GM12878 (cell line): ENCODE measurements around the gene FLVCR1. TPM values are rescaled to one million over a fixed set of nuclear protein-coding genes. Genes with fewer than 3 reads are reported as not detected.

ENCODE experiments used
- ATAC-seq: fragments of 200-7000 bp; cut with Tn5 transposase; 3 replicates; pipeline ENCODE4 v1.9.1; 2020; ENCODE audit warnings: mild to moderate bottlenecking, moderate library complexity
- BruUV-seq: library from RNA; stranded (reverse); fragments of 400-500 nt; replicated peaks from 2 replicates; lab custom pipeline; 2021; lab: Mats Ljungman, UMichigan
- CTCF ChIA-PET: fragments of 300-600 bp; sonication (Branson Sonifier 250); formaldehyde crosslinking; extraction: SDS; loops from one replicate; lab custom pipeline; 2021; ENCODE audit warnings: inconsistent platforms; lab: Yijun Ruan, JAX
- POLR2A ChIA-PET: fragments of 350-600 bp; formaldehyde crosslinking; extraction: SDS; loops from one replicate; lab custom pipeline; 2021; ENCODE audit warnings: inconsistent platforms; lab: Charles Lee
- RAD21 ChIA-PET: fragments of 300-600 bp; sonication (Branson Sonifier 250); formaldehyde crosslinking; loops from one replicate; lab custom pipeline; 2023; ENCODE audit warnings: antibody characterized with exemption; ENCODE audit not compliant: unreplicated experiment; lab: Charles Lee
- SMC1A ChIA-PET: fragments of 300-600 bp; sonication (Branson Sonifier 250); formaldehyde crosslinking; loops from one replicate; lab custom pipeline; 2023; ENCODE audit not compliant: unreplicated experiment, uncharacterized antibody; lab: Charles Lee
- DNase-seq: peaks from one replicate; pipeline ENCODE4 v3.0.0-alpha.2; 2011; ENCODE audit warnings: low read depth, low spot score
- FAIRE-seq: peaks from 3 replicates; lab custom pipeline; 2011; peaks lifted over from hg19 to GRCh38; lab: Jason Lieb, UNC
- H2AFZ ChIP-seq: 2 replicates; pipeline ENCODE4 v1.6.0; 2011; ENCODE audit warnings: low read depth, low read length, control low read depth; ENCODE audit not compliant: control insufficient read depth
- H3K27ac ChIP-seq: 2 replicates; pipeline ENCODE4 v1.5.1; 2011; ENCODE audit warnings: control low read depth; ENCODE audit not compliant: control insufficient read depth, insufficient read depth
- H3K27me3 ChIP-seq, 2 experiments: replicated peaks in 1 of 2; 2 replicates each; pipeline versions ENCODE4 v1.6.0 to v1.6.1; 2011; ENCODE audit warnings: low read length in 1 of 2; ENCODE audit not compliant: control insufficient read depth in 2 of 2, insufficient read depth in 2 of 2
- H3K36me3 ChIP-seq, 2 experiments: 2 replicates each; pipeline ENCODE4 v1.5.1; 2011; ENCODE audit warnings: low read length in 1 of 2; ENCODE audit not compliant: control insufficient read depth in 2 of 2, insufficient read depth in 2 of 2
- H3K4me1 ChIP-seq: 2 replicates; pipeline ENCODE4 v1.6.1; 2011; ENCODE audit warnings: mild to moderate bottlenecking, low read length, moderate library complexity, mixed read lengths; ENCODE audit not compliant: control insufficient read depth, insufficient read depth
- H3K4me2 ChIP-seq: 2 replicates; pipeline ENCODE4 v1.6.0; 2011; ENCODE audit warnings: control low read depth; ENCODE audit not compliant: control insufficient read depth, insufficient read depth
- H3K4me3 ChIP-seq: fragments of 200-600 bp; sonication (generic); 2 replicates; pipeline ENCODE4 v1.5.1; 2016
- H3K79me2 ChIP-seq: 2 replicates; pipeline ENCODE4 v1.6.0; 2011; ENCODE audit warnings: low read length; ENCODE audit not compliant: control insufficient read depth, insufficient read depth
- H3K9ac ChIP-seq: 2 replicates; pipeline ENCODE4 v1.8.0; 2011; ENCODE audit warnings: low read length, control low read depth, mixed read lengths; ENCODE audit not compliant: control insufficient read depth, insufficient read depth
- H3K9me3 ChIP-seq: replicated peaks from 3 replicates; pipeline ENCODE4 v1.5.1; 2011; ENCODE audit warnings: mild to moderate bottlenecking, low read length; ENCODE audit not compliant: control insufficient read depth, insufficient read depth
- H4K20me1 ChIP-seq: 2 replicates; pipeline ENCODE4 v1.6.0; 2011; ENCODE audit not compliant: control insufficient read depth, insufficient read depth
- ASH2L ChIP-seq: fragments of 300-600, 200-600 bp; sonication (generic); IDR thresholded peaks from 2 replicates; pipeline ENCODE4 v1.6.1; 2017; ENCODE audit warnings: low read depth, mild to moderate bottlenecking, borderline replicate concordance
- ATF7 ChIP-seq: fragments of 450-650 bp; IDR thresholded peaks from 2 replicates; pipeline ENCODE4 v1.6.1; 2016; ENCODE audit warnings: low read depth, mild to moderate bottlenecking
- FOS ChIP-seq: IDR thresholded peaks from 3 replicates; pipeline ENCODE4 v1.6.1; 2011; ENCODE audit warnings: borderline replicate concordance; ENCODE audit not compliant: insufficient read length; ENCODE audit errors: extremely low read depth
- GATAD2B ChIP-seq: fragments of 450-650 bp; conservative IDR thresholded peaks from 2 replicates; pipeline ENCODE4 v1.6.1; 2017; ENCODE audit warnings: low read depth, mild to moderate bottlenecking, moderate library complexity
- HDAC6 ChIP-seq: fragments of 200-600 bp; sonication (generic); IDR thresholded peaks from one replicate; pipeline ENCODE4 v1.8.0; 2017; ENCODE audit warnings: antibody characterized with exemption; ENCODE audit not compliant: unreplicated experiment
- RBBP5 ChIP-seq: fragments of 200-600 bp; sonication (generic); conservative IDR thresholded peaks from 2 replicates; pipeline ENCODE4 v1.6.1; 2016
- SRF ChIP-seq, 2 experiments: IDR thresholded peaks; 2 replicates each; pipeline ENCODE4 v1.6.1; 2011; ENCODE audit warnings: low read depth in 2 of 2, low read length in 2 of 2, mild to moderate bottlenecking in 1 of 2, moderate library complexity in 1 of 2
- TCF3 ChIP-seq: IDR thresholded peaks from 2 replicates; pipeline ENCODE4 v1.6.1; 2012; ENCODE audit warnings: low read depth, mild to moderate bottlenecking, low read length, borderline replicate concordance; ENCODE audit not compliant: insufficient read depth
- WGBS: methylation state at CpG from one replicate; pipeline ENCODE4 v1.1.6; 2016; ENCODE audit warnings: low lambda C conversion rate; ENCODE audit not compliant: insufficient replicate concordance, insufficient coverage; ENCODE audit errors: missing lambda C conversion rate; 5-methylcytosine and 5-hydroxymethylcytosine counted together
- in situ Hi-C: fragments of 300-500 bp; cut with MboI; formaldehyde crosslinking; loops from 9 replicates; pipeline ENCODE4 v1.14.3; 2018; ENCODE audit warnings: mixed read lengths
- intact Hi-C: fragments of 100-400 bp; cut with micrococcal nuclease; formaldehyde crosslinking; loops from one replicate; pipeline ENCODE4 v1.14.2; 2022; ENCODE audit not compliant: unreplicated experiment
- polyA plus RNA-seq, 11 experiments: library from polyadenylated mRNA; depleted of rRNA in 4 of 11; unstranded in 6 of 11; stranded (reverse) in 5 of 11; fragments of >200 nt; fragmentation: Nextera tagmentation in 4 of 11; fragmentation: Illumina TruSeq in 1 of 11; extraction: Ambion mirVana in 4 of 11; extraction: Trizol in 1 of 11; gene quantifications; 1 replicate in 1 of 11; 2 replicates in 10 of 11; pipeline versions ENCODE4 v1.2.1 to v1.2.3, GENCODE V29; 2011 to 2016; ENCODE audit warnings: inconsistent platforms in 2 of 11, missing spikeins in 2 of 11, low read depth in 1 of 11
- total RNA-seq, 4 experiments: library from RNA; depleted of rRNA in 3 of 4; stranded (reverse); fragments of >200 nt in 3 of 4; fragmentation: Illumina TruSeq in 1 of 4; extraction: Trizol in 1 of 4; gene quantifications; 2 replicates each; pipeline versions ENCODE4 v1.2.1 to v1.2.3, GENCODE V29; 2013 to 2021
- TF ChIP-seq, protein P1 (sequence below): fragments of 450-650 bp; IDR thresholded peaks from 2 replicates; pipeline ENCODE4 v1.6.1; 2017; ENCODE audit warnings: mild to moderate bottlenecking, moderate library complexity
- TF ChIP-seq, protein P2 (sequence below): fragments of 450-650 bp; IDR thresholded peaks from 2 replicates; pipeline ENCODE4 v1.6.1; 2017; ENCODE audit warnings: low read depth, mild to moderate bottlenecking, moderate library complexity
- TF ChIP-seq, protein P3 (sequence below): fragments of 450-650 bp; IDR thresholded peaks from 2 replicates; pipeline ENCODE4 v1.6.1; 2017; ENCODE audit warnings: borderline replicate concordance
- TF ChIP-seq, protein P4 (sequence below), 3 experiments: IDR thresholded peaks in 2 of 3; conservative IDR thresholded peaks in 1 of 3; 2 replicates each; pipeline ENCODE4 v1.5.1; 2011; ENCODE audit warnings: low read depth in 3 of 3, low read length in 3 of 3, mild to moderate bottlenecking in 3 of 3, control low read depth in 2 of 3, moderate library complexity in 2 of 3, inconsistent platforms in 1 of 3, mixed read lengths in 1 of 3; ENCODE audit not compliant: control insufficient read depth in 2 of 3, insufficient read depth in 1 of 3; ENCODE audit errors: extremely low read depth in 1 of 3
- TF ChIP-seq, protein P5 (sequence below): IDR thresholded peaks from 2 replicates; pipeline ENCODE4 v1.6.1; 2012; ENCODE audit warnings: low read depth, low read length, improper control_type of control experiment

Gene FLVCR1
- total and polyA plus RNA-seq, 10 of the 15 experiments (the other 5 are each of a cell fraction or from before 2014, with no cell fraction given) = 7.1 to 25.2 (median 17.6) TPM

DNA sequence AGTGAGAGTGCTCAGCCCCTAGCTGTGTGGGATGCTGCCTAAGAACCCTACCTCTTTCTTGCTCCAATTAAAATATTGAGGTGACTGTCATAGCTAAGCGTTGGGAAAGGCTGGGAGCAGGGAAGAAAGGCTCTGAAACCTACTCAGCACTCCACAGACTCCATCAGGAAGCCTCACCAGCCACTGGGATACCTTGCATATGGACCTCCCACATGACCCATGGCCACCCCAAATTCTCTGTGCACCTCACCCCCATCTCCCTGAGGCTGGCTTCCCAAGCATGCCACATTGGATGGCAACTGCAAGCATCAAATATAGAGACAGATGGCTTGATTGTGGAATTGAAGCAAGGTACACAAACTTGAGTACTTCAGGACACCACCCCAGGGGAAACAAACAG is 41.8 kb downstream of the FLVCR1 start:
- no peak overlapping the region for H3K4me3 ChIP-seq
- RAD21 ChIA-PET = no interaction called here
- ATAC-seq = no peak
- H3K79me2 ChIP-seq = no peaks in the 10 kb centered on the region
- POLR2A ChIA-PET = no interaction called here
- H2AFZ ChIP-seq = no peak overlapping the region
- peaks cover 7 to 19% of the 10 kb centered on the region in 2 experiments; a peak in 3 of 4 replicates for H3K36me3 ChIP-seq
- no peak overlapping the region for H3K27ac ChIP-seq
- H3K4me1 ChIP-seq = no peaks in the 10 kb centered on the region
- no peaks in the 10 kb centered on the region for H4K20me1 ChIP-seq
- intact Hi-C loops = loop anchor here (5.0 kb wide), 1 partner anchor 97 kb away; no protein-coding TSS in a partner anchor
- SMC1A ChIA-PET = interaction anchor here (0.6 to 3.7 kb wide), 6 partner anchors 9 to 114 kb away, joined by 3 to 25 read pairs (median 3); no protein-coding TSS in a partner anchor
- H3K27me3 ChIP-seq = no peaks in the 10 kb centered on the region
- FAIRE-seq = no peak
- no peak overlapping the region for H3K4me2 ChIP-seq
- H3K9ac ChIP-seq = no peak overlapping the region
- no TSS peak for BruUV-seq
- H3K9me3 ChIP-seq = peaks cover 12% of the 10 kb centered on the region
- in situ Hi-C loops = no loop called here
- CTCF ChIA-PET = interaction anchor here (1.0 to 1.3 kb wide), 2 partner anchors 71 to 150 kb away, joined by 3 read pairs; no protein-coding TSS in a partner anchor
- 90% methylated on average over 1 of the region's 1 CpG for WGBS
- no peak for DNase-seq
- no peak for TF ChIP-seq ASH2L
- TF ChIP-seq, protein P1, sequence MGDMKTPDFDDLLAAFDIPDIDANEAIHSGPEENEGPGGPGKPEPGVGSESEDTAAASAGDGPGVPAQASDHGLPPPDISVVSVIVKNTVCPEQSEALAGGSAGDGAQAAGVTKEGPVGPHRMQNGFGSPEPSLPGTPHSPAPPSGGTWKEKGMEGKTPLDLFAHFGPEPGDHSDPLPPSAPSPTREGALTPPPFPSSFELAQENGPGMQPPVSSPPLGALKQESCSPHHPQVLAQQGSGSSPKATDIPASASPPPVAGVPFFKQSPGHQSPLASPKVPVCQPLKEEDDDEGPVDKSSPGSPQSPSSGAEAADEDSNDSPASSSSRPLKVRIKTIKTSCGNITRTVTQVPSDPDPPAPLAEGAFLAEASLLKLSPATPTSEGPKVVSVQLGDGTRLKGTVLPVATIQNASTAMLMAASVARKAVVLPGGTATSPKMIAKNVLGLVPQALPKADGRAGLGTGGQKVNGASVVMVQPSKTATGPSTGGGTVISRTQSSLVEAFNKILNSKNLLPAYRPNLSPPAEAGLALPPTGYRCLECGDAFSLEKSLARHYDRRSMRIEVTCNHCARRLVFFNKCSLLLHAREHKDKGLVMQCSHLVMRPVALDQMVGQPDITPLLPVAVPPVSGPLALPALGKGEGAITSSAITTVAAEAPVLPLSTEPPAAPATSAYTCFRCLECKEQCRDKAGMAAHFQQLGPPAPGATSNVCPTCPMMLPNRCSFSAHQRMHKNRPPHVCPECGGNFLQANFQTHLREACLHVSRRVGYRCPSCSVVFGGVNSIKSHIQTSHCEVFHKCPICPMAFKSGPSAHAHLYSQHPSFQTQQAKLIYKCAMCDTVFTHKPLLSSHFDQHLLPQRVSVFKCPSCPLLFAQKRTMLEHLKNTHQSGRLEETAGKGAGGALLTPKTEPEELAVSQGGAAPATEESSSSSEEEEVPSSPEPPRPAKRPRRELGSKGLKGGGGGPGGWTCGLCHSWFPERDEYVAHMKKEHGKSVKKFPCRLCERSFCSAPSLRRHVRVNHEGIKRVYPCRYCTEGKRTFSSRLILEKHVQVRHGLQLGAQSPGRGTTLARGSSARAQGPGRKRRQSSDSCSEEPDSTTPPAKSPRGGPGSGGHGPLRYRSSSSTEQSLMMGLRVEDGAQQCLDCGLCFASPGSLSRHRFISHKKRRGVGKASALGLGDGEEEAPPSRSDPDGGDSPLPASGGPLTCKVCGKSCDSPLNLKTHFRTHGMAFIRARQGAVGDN = no peak
- TF ChIP-seq RBBP5 = no peak
- TF ChIP-seq GATAD2B = no peak
- TF ChIP-seq, protein P2, sequence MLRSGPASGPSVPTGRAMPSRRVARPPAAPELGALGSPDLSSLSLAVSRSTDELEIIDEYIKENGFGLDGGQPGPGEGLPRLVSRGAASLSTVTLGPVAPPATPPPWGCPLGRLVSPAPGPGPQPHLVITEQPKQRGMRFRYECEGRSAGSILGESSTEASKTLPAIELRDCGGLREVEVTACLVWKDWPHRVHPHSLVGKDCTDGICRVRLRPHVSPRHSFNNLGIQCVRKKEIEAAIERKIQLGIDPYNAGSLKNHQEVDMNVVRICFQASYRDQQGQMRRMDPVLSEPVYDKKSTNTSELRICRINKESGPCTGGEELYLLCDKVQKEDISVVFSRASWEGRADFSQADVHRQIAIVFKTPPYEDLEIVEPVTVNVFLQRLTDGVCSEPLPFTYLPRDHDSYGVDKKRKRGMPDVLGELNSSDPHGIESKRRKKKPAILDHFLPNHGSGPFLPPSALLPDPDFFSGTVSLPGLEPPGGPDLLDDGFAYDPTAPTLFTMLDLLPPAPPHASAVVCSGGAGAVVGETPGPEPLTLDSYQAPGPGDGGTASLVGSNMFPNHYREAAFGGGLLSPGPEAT = no peak
- no peak for TF ChIP-seq SRF (IDR thresholded peaks at IDR 0.05; ENCODE audit: low read depth in 2 of 2, low read length in 2 of 2)
- TF ChIP-seq ATF7 = no peak
- no peak for TF ChIP-seq FOS
- no peak for TF ChIP-seq HDAC6
- TF ChIP-seq, protein P3, sequence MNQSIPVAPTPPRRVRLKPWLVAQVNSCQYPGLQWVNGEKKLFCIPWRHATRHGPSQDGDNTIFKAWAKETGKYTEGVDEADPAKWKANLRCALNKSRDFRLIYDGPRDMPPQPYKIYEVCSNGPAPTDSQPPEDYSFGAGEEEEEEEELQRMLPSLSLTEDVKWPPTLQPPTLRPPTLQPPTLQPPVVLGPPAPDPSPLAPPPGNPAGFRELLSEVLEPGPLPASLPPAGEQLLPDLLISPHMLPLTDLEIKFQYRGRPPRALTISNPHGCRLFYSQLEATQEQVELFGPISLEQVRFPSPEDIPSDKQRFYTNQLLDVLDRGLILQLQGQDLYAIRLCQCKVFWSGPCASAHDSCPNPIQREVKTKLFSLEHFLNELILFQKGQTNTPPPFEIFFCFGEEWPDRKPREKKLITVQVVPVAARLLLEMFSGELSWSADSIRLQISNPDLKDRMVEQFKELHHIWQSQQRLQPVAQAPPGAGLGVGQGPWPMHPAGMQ = no peak
- TF ChIP-seq, protein P4, sequence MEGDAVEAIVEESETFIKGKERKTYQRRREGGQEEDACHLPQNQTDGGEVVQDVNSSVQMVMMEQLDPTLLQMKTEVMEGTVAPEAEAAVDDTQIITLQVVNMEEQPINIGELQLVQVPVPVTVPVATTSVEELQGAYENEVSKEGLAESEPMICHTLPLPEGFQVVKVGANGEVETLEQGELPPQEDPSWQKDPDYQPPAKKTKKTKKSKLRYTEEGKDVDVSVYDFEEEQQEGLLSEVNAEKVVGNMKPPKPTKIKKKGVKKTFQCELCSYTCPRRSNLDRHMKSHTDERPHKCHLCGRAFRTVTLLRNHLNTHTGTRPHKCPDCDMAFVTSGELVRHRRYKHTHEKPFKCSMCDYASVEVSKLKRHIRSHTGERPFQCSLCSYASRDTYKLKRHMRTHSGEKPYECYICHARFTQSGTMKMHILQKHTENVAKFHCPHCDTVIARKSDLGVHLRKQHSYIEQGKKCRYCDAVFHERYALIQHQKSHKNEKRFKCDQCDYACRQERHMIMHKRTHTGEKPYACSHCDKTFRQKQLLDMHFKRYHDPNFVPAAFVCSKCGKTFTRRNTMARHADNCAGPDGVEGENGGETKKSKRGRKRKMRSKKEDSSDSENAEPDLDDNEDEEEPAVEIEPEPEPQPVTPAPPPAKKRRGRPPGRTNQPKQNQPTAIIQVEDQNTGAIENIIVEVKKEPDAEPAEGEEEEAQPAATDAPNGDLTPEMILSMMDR (IDR thresholded peaks at IDR 0.05 in 2 of 3, conservative IDR thresholded peaks at IDR 0.05 in 1 of 3; ENCODE audit: control insufficient read depth in 2 of 3, extremely low read depth in 1 of 3, insufficient read depth in 1 of 3, low read depth in 3 of 3, low read length in 3 of 3) = no peak
- TF ChIP-seq TCF3 = no peak
- TF ChIP-seq, protein P5, sequence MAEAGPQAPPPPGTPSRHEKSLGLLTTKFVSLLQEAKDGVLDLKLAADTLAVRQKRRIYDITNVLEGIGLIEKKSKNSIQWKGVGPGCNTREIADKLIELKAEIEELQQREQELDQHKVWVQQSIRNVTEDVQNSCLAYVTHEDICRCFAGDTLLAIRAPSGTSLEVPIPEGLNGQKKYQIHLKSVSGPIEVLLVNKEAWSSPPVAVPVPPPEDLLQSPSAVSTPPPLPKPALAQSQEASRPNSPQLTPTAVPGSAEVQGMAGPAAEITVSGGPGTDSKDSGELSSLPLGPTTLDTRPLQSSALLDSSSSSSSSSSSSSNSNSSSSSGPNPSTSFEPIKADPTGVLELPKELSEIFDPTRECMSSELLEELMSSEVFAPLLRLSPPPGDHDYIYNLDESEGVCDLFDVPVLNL = no peak
